SK-N-MC (cell line): ENCODE measurements around the gene GPC5.

Experiments
- DNase-seq: peaks from one replicate; pipeline ENCODE4 v3.0.0-alpha.2; 2011; ENCODE audit warnings: low read depth, low spot score
- H3K27ac ChIP-seq: fragments of 200-600 bp; sonication (generic); 2 replicates; pipeline ENCODE4 v1.5.1; 2016; ENCODE audit warnings: mixed run types
- H3K36me3 ChIP-seq: fragments of 200-600 bp; sonication (generic); 2 replicates; pipeline ENCODE4 v1.6.1; 2017; ENCODE audit warnings: antibody characterized with exemption, low read length, mixed read lengths; ENCODE audit not compliant: insufficient read depth
- H3K4me3 ChIP-seq: fragments of 200-600 bp; sonication (generic); 2 replicates; pipeline ENCODE4 v1.5.1; 2016
- H3K9ac ChIP-seq: fragments of 200-600 bp; sonication (generic); 2 replicates; pipeline ENCODE4 v1.8.0; 2017; ENCODE audit warnings: mixed run types, mixed read lengths; ENCODE audit not compliant: insufficient read length
- H3K9me3 ChIP-seq: fragments of 200-600 bp; sonication (generic); 2 replicates; pipeline ENCODE4 v1.6.1; 2017; ENCODE audit warnings: low read depth, mild to moderate bottlenecking, antibody characterized with exemption, low read length, moderate library complexity, mixed read lengths
- EZH2 ChIP-seq: fragments of 200-600 bp; sonication (generic); IDR thresholded peaks from one replicate; pipeline ENCODE4 v1.6.1; 2017; ENCODE audit warnings: antibody characterized with exemption
- FOXP2 ChIP-seq: optimal IDR thresholded peaks from 2 replicates; pipeline ENCODE3; 2011; ENCODE audit warnings: mild to moderate bottlenecking, moderate library complexity; ENCODE audit not compliant: insufficient read depth; ENCODE audit errors: extremely low read length, control extremely low read depth
- POLR2AphosphoS5 ChIP-seq: IDR thresholded peaks from 2 replicates; pipeline ENCODE4 v1.6.1; 2012; ENCODE audit warnings: mild to moderate bottlenecking, low read depth, low read length, borderline replicate concordance

GPC5 gene

GRCh38 chr13:92413452-92413851 is 1015.0 kb downstream of the GPC5 start:
- no peak for DNase-seq

GRCh38 chr13:92414851-92415250 is 1016.4 kb downstream of the GPC5 start:
- H3K36me3 ChIP-seq = no peaks in the 10 kb centered on the region

More at GRCh38 chr13:92413452-92413851, 1015.0 kb downstream of the GPC5 start:
- H3K4me3 ChIP-seq = no peak overlapping the region
- H3K36me3 ChIP-seq = no peaks in the 10 kb centered on the region
- no peak overlapping the region for H3K27ac ChIP-seq
- H3K9ac ChIP-seq = no peak overlapping the region
- H3K9me3 ChIP-seq = no peaks in the 10 kb centered on the region
- no peak for TF ChIP-seq FOXP2
- no peak for TF ChIP-seq POLR2AphosphoS5
- TF ChIP-seq EZH2 = no peak

GRCh38 chr13:92415781-92416180 is 1017.4 kb downstream of the GPC5 start:
- Histone ChIP-seq H3K36me3 (no peaks in the 10 kb centered on the region), H3K9me3 (no peaks in the 10 kb centered on the region), H3K27ac (no peak overlapping the region), H3K4me3 (no peak overlapping the region), H3K9ac (no peak overlapping the region)
- no peak for TF ChIP-seq FOXP2
- no peak for TF ChIP-seq EZH2
- no peak for TF ChIP-seq POLR2AphosphoS5
- no peak for DNase-seq

More at GRCh38 chr13:92414851-92415250, 1016.4 kb downstream of the GPC5 start:
- Histone ChIP-seq H3K4me3 (no peak overlapping the region), H3K9me3 (no peaks in the 10 kb centered on the region), H3K9ac (no peak overlapping the region), H3K27ac (no peak overlapping the region)
- DNase-seq = no peak
- TF ChIP-seq FOXP2 = no peak
- no peak for TF ChIP-seq EZH2
- TF ChIP-seq POLR2AphosphoS5 = no peak

GRCh38 chr13:92418818-92419412 is 1020.5 kb downstream of the GPC5 start:
- Histone ChIP-seq H3K9ac (no peak overlapping the region), H3K9me3 (no peaks in the 10 kb centered on the region), H3K36me3 (no peaks in the 10 kb centered on the region), H3K27ac (no peak overlapping the region), H3K4me3 (no peak overlapping the region)
- no peak for TF ChIP-seq EZH2
- no peak for TF ChIP-seq FOXP2
- no peak for TF ChIP-seq POLR2AphosphoS5
- DNase-seq = no peak

GRCh38 chr13:92429231-92429630 is 1030.8 kb downstream of the GPC5 start:
- DNase-seq = no peak
- H3K4me3 ChIP-seq = no peak overlapping the region
- no peaks in the 10 kb centered on the region for H3K9me3 ChIP-seq
- no peak for TF ChIP-seq POLR2AphosphoS5
- no peak for TF ChIP-seq FOXP2
- TF ChIP-seq EZH2 = no peak
- no peak overlapping the region for H3K27ac ChIP-seq
- no peak overlapping the region for H3K9ac ChIP-seq
- H3K36me3 ChIP-seq = no peaks in the 10 kb centered on the region

GRCh38 chr13:92433386-92433785 is 1035.0 kb downstream of the GPC5 start:
- Histone ChIP-seq H3K9ac (no peak overlapping the region), H3K27ac (no peak overlapping the region), H3K4me3 (no peak overlapping the region), H3K36me3 (no peaks in the 10 kb centered on the region), H3K9me3 (no peaks in the 10 kb centered on the region)
- no peak for DNase-seq
- no peak for TF ChIP-seq FOXP2
- TF ChIP-seq POLR2AphosphoS5 = no peak
- TF ChIP-seq EZH2 = no peak

GRCh38 chr13:92433963-92434362 is 1035.5 kb downstream of the GPC5 start:
- Histone ChIP-seq H3K9ac (no peak overlapping the region), H3K36me3 (no peaks in the 10 kb centered on the region), H3K9me3 (no peaks in the 10 kb centered on the region), H3K4me3 (no peak overlapping the region), H3K27ac (no peak overlapping the region)
- TF ChIP-seq EZH2 = no peak
- no peak for DNase-seq

GRCh38 chr13:92436924-92437323 is 1038.5 kb downstream of the GPC5 start:
- no peak for DNase-seq
- Histone ChIP-seq H3K9ac (no peak overlapping the region), H3K4me3 (no peak overlapping the region), H3K36me3 (no peaks in the 10 kb centered on the region), H3K9me3 (no peaks in the 10 kb centered on the region), H3K27ac (no peak overlapping the region)
- TF ChIP-seq FOXP2 = no peak
- no peak for TF ChIP-seq POLR2AphosphoS5
- no peak for TF ChIP-seq EZH2

- no peak for DNase-seq
- H3K27ac ChIP-seq = no peak overlapping the region
- no peaks in the 10 kb centered on the region for H3K9me3 ChIP-seq
- H3K4me3 ChIP-seq = no peak overlapping the region
- no peak overlapping the region for H3K9ac ChIP-seq
- no peaks in the 10 kb centered on the region for H3K36me3 ChIP-seq
- TF ChIP-seq POLR2AphosphoS5 = no peak
- TF ChIP-seq FOXP2 = no peak
- no peak for TF ChIP-seq EZH2
These were observed 1045.8 kb downstream of the GPC5 start for GRCh38 chr13:92444244-92444643.
